Kidney (tissue), 14 donors: Measurements from ENCODE around the gene ARHGAP1. TPM values are rescaled to one million over a fixed set of nuclear protein-coding genes. Genes with fewer than 3 reads are reported as not detected.
A peak's percentile ranks its signal among the peaks of the same experiment; 100 is the strongest.

Experiments
- DNase-seq, 5 donors: peaks; one replicate each; pipeline ENCODE4 v3.0.0-alpha.2; 2013 to 2020
- FAIRE-seq: peaks from 2 replicates; lab custom pipeline; 2012; peaks lifted over from hg19 to GRCh38; lab: Jason Lieb, UNC
- H3K27ac ChIP-seq, 2 donors: one replicate each; pipeline ENCODE4 v1.7.0; 2013; ENCODE audit warnings: low read depth in 2 of 2, low read length in 2 of 2, inconsistent platforms in 1 of 2
- H3K27me3 ChIP-seq: one replicate; pipeline ENCODE4 v1.7.1; 2013; ENCODE audit warnings: low read length, inconsistent platforms; ENCODE audit not compliant: control insufficient read depth, insufficient read depth
- H3K36me3 ChIP-seq, 3 donors: one replicate each; pipeline versions ENCODE4 v1.7.0 to v1.7.1; 2013; ENCODE audit warnings: low read length in 3 of 3, control low read depth in 1 of 3, inconsistent platforms in 1 of 3; ENCODE audit not compliant: insufficient read depth in 3 of 3, control insufficient read depth in 2 of 3
- H3K4me1 ChIP-seq, 3 donors: one replicate each; pipeline versions ENCODE4 v1.7.0 to v1.7.1; 2013; ENCODE audit warnings: low read length in 3 of 3, inconsistent platforms in 1 of 3, low read depth in 1 of 3; ENCODE audit not compliant: control insufficient read depth in 2 of 3, insufficient read depth in 2 of 3
- H3K4me3 ChIP-seq, 3 donors: one replicate each; pipeline versions ENCODE4 v1.7.0 to v1.8.1; 2013; ENCODE audit warnings: low read length in 3 of 3, control low read depth in 1 of 3, inconsistent platforms in 1 of 3
- H3K9ac ChIP-seq, 3 donors: one replicate each; pipeline versions ENCODE4 v1.7.0 to v1.7.1; 2013; ENCODE audit warnings: low read length in 3 of 3, control low read depth in 1 of 3, inconsistent platforms in 1 of 3
- H3K9me3 ChIP-seq, 3 donors: one replicate each; pipeline versions ENCODE4 v1.7.0 to v1.7.1; 2013; ENCODE audit warnings: low read length in 3 of 3, control low read depth in 1 of 3, inconsistent platforms in 1 of 3; ENCODE audit not compliant: control insufficient read depth in 2 of 3, insufficient read depth in 1 of 3
- CTCF ChIP-seq: IDR thresholded peaks from 3 replicates; pipeline ENCODE4 v1.5.1; 2012; ENCODE audit warnings: mild to moderate bottlenecking, moderate library complexity, borderline replicate concordance; ENCODE audit not compliant: insufficient read depth; ENCODE audit errors: extremely low read depth
- intact Hi-C: fragments of 100-400 bp; cut with DNase I; formaldehyde crosslinking; loops from one replicate; pipeline ENCODE4 v1.11.1; 2022
- polyA plus RNA-seq: library from polyadenylated mRNA; stranded (reverse); fragments of 350-450 nt; fragmentation: Illumina TruSeq; extraction: RNeasy Lipid Tissue Mini Kit (QIAGEN cat#74804); gene quantifications from one replicate; pipeline ENCODE4 v1.2.3, GENCODE V29; 2014; ENCODE audit warnings: low read depth, low replicate concordance; ENCODE audit not compliant: insufficient read depth
- total RNA-seq: library from RNA; stranded (reverse); fragmentation: NEBNext Ultra II Directional; extraction: Animal tissue kit (Norgen Biotek cat#: 25700); gene quantifications from one replicate; pipeline ENCODE4 v1.2.1, GENCODE V29; 2021
- donor health status: control.
- donor health status: control.
- donor health status: control.
- donor health status: control.
- donor health status: control.
- donor health status: DM: yes; HTN: yes; CAD: no.
- donor health status: Normal renal cell carcinoma (clear cell type).

Gene ARHGAP1
- total and polyA plus RNA-seq, 2 donors from 2014 or later = 35.5 to 137 TPM

- no peak for TF ChIP-seq CTCF
- intact Hi-C loops = no loop called here
- H3K36me3 ChIP-seq = peaks cover 2 to 27% (median 24%) of the 10 kb centered on the region in 3 donors
- H3K4me1 ChIP-seq = peaks cover 0 to 33% (median 3%) of the 10 kb centered on the region in 3 donors
- H3K9me3 ChIP-seq = no peaks in the 10 kb centered on the region
- no peak for FAIRE-seq
- peak in 3 of 5 donors; percentile 20 to 45 (median 23) for DNase-seq
- H3K4me3 ChIP-seq = peak overlapping the region in 1 of 3 donors; percentile 19
- H3K9ac ChIP-seq = peak overlapping the region in 1 of 3 donors; percentile 13
- H3K27me3 ChIP-seq = no peaks in the 10 kb centered on the region
- H3K27ac ChIP-seq = no peak overlapping the region
These were observed 1.8 kb downstream of the ARHGAP1 start for GRCh38 chr11:46698597-46698996.

- H3K9me3 ChIP-seq = no peaks in the 10 kb centered on the region
- H3K9ac ChIP-seq = no peak overlapping the region
- peaks cover 0 to 20% (median 18%) of the 10 kb centered on the region in 3 donors for H3K36me3 ChIP-seq
- DNase-seq = no peak
- H3K4me3 ChIP-seq = no peak overlapping the region
- intact Hi-C loops = no loop called here
- H3K27me3 ChIP-seq = no peaks in the 10 kb centered on the region
- FAIRE-seq = no peak
- no peak for TF ChIP-seq CTCF
- H3K4me1 ChIP-seq = peaks cover 0 to 33% (median 3%) of the 10 kb centered on the region in 3 donors
- peak overlapping the region in 1 of 2 donors; percentile 20 for H3K27ac ChIP-seq
These were observed 2.7 kb downstream of the ARHGAP1 start for GRCh38 chr11:46697723-46698122.

- Histone ChIP-seq H3K9ac (no peak overlapping the region), H3K27me3 (no peaks in the 10 kb centered on the region), H3K4me3 (no peak overlapping the region), H3K4me1 (peaks cover 0 to 33% (median 3%) of the 10 kb centered on the region in 3 donors), H3K9me3 (no peaks in the 10 kb centered on the region), H3K36me3 (peaks cover 0 to 21% (median 15%) of the 10 kb centered on the region in 3 donors), H3K27ac (peak overlapping the region in 1 of 2 donors; percentile 20)
- no peak for FAIRE-seq
- no peak for DNase-seq
- TF ChIP-seq CTCF = no peak
- intact Hi-C loops = no loop called here
These were observed 3.1 kb downstream of the ARHGAP1 start for GRCh38 chr11:46697303-46697702.

GRCh38 chr11:46696212-46696558 lies 4.2 kb downstream of the ARHGAP1 start:
- intact Hi-C loops = no loop called here
- no peak overlapping the region for H3K4me3 ChIP-seq
- H3K27ac ChIP-seq = no peak overlapping the region
- peaks cover 0 to 29% (median 3%) of the 10 kb centered on the region in 3 donors for H3K4me1 ChIP-seq
- H3K27me3 ChIP-seq = no peaks in the 10 kb centered on the region
- H3K36me3 ChIP-seq = peaks cover 0 to 23% (median 20%) of the 10 kb centered on the region in 3 donors
- TF ChIP-seq CTCF = no peak
- no peak for FAIRE-seq
- no peak for DNase-seq
- no peaks in the 10 kb centered on the region for H3K9me3 ChIP-seq
- H3K9ac ChIP-seq = no peak overlapping the region
